Mammary epithelial cell (primary cell): ENCODE measurements around the gene MYL3.

Experiments
- CTCF ChIP-seq, 2 donors: IDR thresholded peaks in 1 of 2; conservative IDR thresholded peaks in 1 of 2; 2 replicates each; pipeline ENCODE4 v1.5.1; 2011 to 2012; ENCODE audit warnings: inconsistent platforms in 2 of 2, low read length in 2 of 2, mild to moderate bottlenecking in 2 of 2, control low read depth in 1 of 2, low read depth in 1 of 2; ENCODE audit not compliant: insufficient read depth in 1 of 2; ENCODE audit errors: extremely low read depth in 1 of 2
- EZH2 ChIP-seq: IDR thresholded peaks from 2 replicates; pipeline ENCODE4 v1.6.1; 2012; ENCODE audit warnings: low read length, inconsistent platforms, borderline replicate concordance

GRCh38 chr3:46887980-46888494, 24.8 kb upstream of the MYL3 start:
- TF ChIP-seq CTCF (conservative IDR thresholded peaks at IDR 0.05 in 1 of 2, IDR thresholded peaks at IDR 0.05 in 1 of 2; ENCODE audit: extremely low read depth in 1 of 2, insufficient read depth in 1 of 2, low read depth in 1 of 2, low read length in 2 of 2), result no peak
- no peak for TF ChIP-seq EZH2
